K562 (cell line): ENCODE results near the gene FANCC. TPM values are rescaled to one million over a fixed set of nuclear protein-coding genes. Genes with fewer than 3 reads are reported as not detected.

Experiments
- ATAC-seq: fragments of 200-7000 bp; cut with Tn5 transposase; 3 replicates; pipeline ENCODE4 v1.9.1; 2020; ENCODE audit warnings: moderate library complexity
- BruUV-seq: library from RNA; stranded (reverse); fragments of 400-500 nt; replicated peaks from 2 replicates; lab custom pipeline; 2021; lab: Mats Ljungman, UMichigan
- CTCF ChIA-PET: fragments of 300-600 bp; formaldehyde crosslinking; extraction: SDS; loops from one replicate; lab custom pipeline; 2021; ENCODE audit warnings: low intra/inter-chr PET ratio; lab: Yijun Ruan, JAX
- POLR2A ChIA-PET: fragments of 300-600, 350-650 bp; sonication (Branson Sonifier 250); formaldehyde crosslinking; extraction: SDS; loops from one replicate; lab custom pipeline; 2021; ENCODE audit warnings: antibody characterized with exemption, inconsistent platforms; lab: Yijun Ruan, JAX
- DNase-seq, 4 experiments: peaks; one replicate each; pipeline versions ENCODE4 v3.0.0 to v3.0.0-alpha.2; 2011 to 2018; ENCODE audit warnings: low spot score in 3 of 4, mixed read lengths in 3 of 4; ENCODE audit errors: extremely low read depth in 1 of 4
- FAIRE-seq: peaks from 2 replicates; lab custom pipeline; 2011; peaks lifted over from hg19 to GRCh38; lab: Jason Lieb, UNC
- H2AFZ ChIP-seq: 2 replicates; pipeline ENCODE4 v1.6.0; 2011; ENCODE audit warnings: low read depth, low read length, control low read depth, inconsistent platforms
- H3K27ac ChIP-seq: fragments of 200-600 bp; 3 replicates; pipeline ENCODE4 v1.8.0; 2011; ENCODE audit warnings: low read depth, mild to moderate bottlenecking, control low read depth, inconsistent platforms, low read length, moderate library complexity, mixed read lengths; ENCODE audit errors: extremely low read depth
- H3K27me3 ChIP-seq, 2 experiments: fragments of 300-600 bp in 1 of 2; 2 replicates in 1 of 2; 3 replicates in 1 of 2; pipeline versions ENCODE4 v1.6.0 to v1.8.0; 2011; ENCODE audit warnings: inconsistent platforms in 2 of 2, low read length in 2 of 2, mild to moderate bottlenecking in 1 of 2, mixed read lengths in 1 of 2, moderate library complexity in 1 of 2; ENCODE audit not compliant: control insufficient read depth in 2 of 2, insufficient read depth in 2 of 2
- H3K36me3 ChIP-seq: fragments of 300-600 bp; 3 replicates; pipeline ENCODE4 v1.8.0; 2011; ENCODE audit warnings: mild to moderate bottlenecking, low read length, inconsistent platforms; ENCODE audit not compliant: control insufficient read depth, insufficient read depth
- H3K4me1 ChIP-seq, 2 experiments: fragments of 200-600 bp in 1 of 2; replicated peaks in 1 of 2; 2 replicates in 1 of 2; 3 replicates in 1 of 2; pipeline versions ENCODE4 v1.5.1 to v1.8.0; 2011; ENCODE audit warnings: inconsistent platforms in 2 of 2, low read length in 2 of 2, mild to moderate bottlenecking in 1 of 2, mixed read lengths in 1 of 2, moderate library complexity in 1 of 2; ENCODE audit not compliant: control insufficient read depth in 2 of 2, insufficient read depth in 2 of 2
- H3K4me2 ChIP-seq: 2 replicates; pipeline ENCODE4 v1.6.1; 2011; ENCODE audit warnings: low read length, control low read depth, inconsistent platforms, mixed read lengths; ENCODE audit not compliant: insufficient read depth
- H3K4me3 ChIP-seq: fragments of 200-600 bp; sonication (generic), shearing (Covaris generic); 2 replicates; pipeline ENCODE4 v1.5.1; 2016; ENCODE audit warnings: control low read depth, inconsistent platforms
- H3K79me2 ChIP-seq: fragments of 200-600 bp; 3 replicates; pipeline ENCODE4 v1.8.0; 2011; ENCODE audit warnings: low read length, inconsistent platforms; ENCODE audit not compliant: control insufficient read depth, insufficient read depth
- H3K9ac ChIP-seq, 2 experiments: 2 replicates each; pipeline versions ENCODE4 v1.6.0 to v1.6.1; 2011; ENCODE audit warnings: low read depth in 2 of 2, low read length in 2 of 2, control low read depth in 1 of 2, inconsistent platforms in 1 of 2, mild to moderate bottlenecking in 1 of 2, mixed read lengths in 1 of 2; ENCODE audit not compliant: insufficient read depth in 1 of 2
- H3K9me1 ChIP-seq: one replicate; pipeline ENCODE4 v1.6.0; 2011; ENCODE audit warnings: inconsistent platforms, mild to moderate bottlenecking, low read length, moderate library complexity; ENCODE audit not compliant: control insufficient read depth, insufficient read depth
- H3K9me3 ChIP-seq: replicated peaks from 2 replicates; pipeline ENCODE4 v1.5.1; 2011; ENCODE audit warnings: low read depth, low read length, inconsistent platforms; ENCODE audit not compliant: control insufficient read depth, insufficient read depth
- H4K20me1 ChIP-seq: replicated peaks from 2 replicates; pipeline ENCODE4 v1.6.1; 2011; ENCODE audit warnings: low read length, inconsistent platforms, mixed read lengths; ENCODE audit not compliant: control insufficient read depth, insufficient read depth
- BRF2 ChIP-seq: IDR thresholded peaks from 3 replicates; pipeline ENCODE4 v1.6.1; 2011; ENCODE audit warnings: borderline replicate concordance, mild to moderate bottlenecking; ENCODE audit not compliant: insufficient read length, insufficient read depth
- EHMT2 ChIP-seq: fragments of 450-650 bp; IDR thresholded peaks from 2 replicates; pipeline ENCODE4 v1.6.1; 2018; ENCODE audit warnings: antibody characterized with exemption
- NCOA4 ChIP-seq: fragments of 450-650 bp; IDR thresholded peaks from 2 replicates; pipeline ENCODE4 v1.6.1; 2018; ENCODE audit warnings: mild to moderate bottlenecking; ENCODE audit not compliant: partially characterized antibody
- NR1H2 ChIP-seq: sonication (generic); formaldehyde crosslinking; IDR thresholded peaks from 2 replicates; pipeline ENCODE4 v1.4.0; 2020; ENCODE audit warnings: mild to moderate bottlenecking, missing genetic modification reagents
- TSC22D4 ChIP-seq: fragments of 450-650 bp; IDR thresholded peaks from 2 replicates; pipeline ENCODE4 v1.6.1; 2016; ENCODE audit warnings: missing genetic modification characterization, missing biosample characterization, control low read depth
- ZNF121 ChIP-seq: sonication (generic); formaldehyde crosslinking; conservative IDR thresholded peaks from 2 replicates; pipeline ENCODE4 v1.8.0; 2022; ENCODE audit warnings: missing genetic modification reagents
- ZNF408 ChIP-seq: fragments of 250-450 bp; sonication (Bioruptor Pico); IDR thresholded peaks from 2 replicates; pipeline ENCODE4 v1.4.0; 2020; ENCODE audit warnings: low read depth, mild to moderate bottlenecking, moderate library complexity
- ZNF444 ChIP-seq: fragments of 250-450 bp; sonication (Bioruptor Pico); IDR thresholded peaks from 2 replicates; pipeline ENCODE4 v1.4.0; 2020; ENCODE audit warnings: mild to moderate bottlenecking, moderate library complexity
- WGBS: fragments of 100-300 bp; shearing (Covaris generic); methylation state at CpG from one replicate; pipeline ENCODE4 v1.1.6; 2016; ENCODE audit warnings: low coverage, mixed read lengths; ENCODE audit not compliant: insufficient coverage; ENCODE audit errors: missing lambda C conversion rate; 5-methylcytosine and 5-hydroxymethylcytosine counted together
- in situ Hi-C: fragments of 300-500 bp; cut with MboI; formaldehyde crosslinking; loops from 4 replicates; pipeline ENCODE4 v1.15.0; 2018; ENCODE audit warnings: inconsistent platforms, mixed read lengths
- intact Hi-C: fragments of 100-400 bp; cut with micrococcal nuclease; formaldehyde crosslinking; loops from 2 replicates; pipeline ENCODE4 v1.14.2; 2022
- polyA plus RNA-seq, 8 experiments: library from polyadenylated mRNA; depleted of rRNA in 4 of 8; stranded (reverse) in 5 of 8; unstranded in 3 of 8; fragments of >200 nt; fragmentation: Nextera tagmentation in 2 of 8; fragmentation: Illumina TruSeq in 1 of 8; extraction: Ambion mirVana in 2 of 8; extraction: Trizol in 1 of 8; gene quantifications; 2 replicates each; pipeline versions ENCODE4 v1.2.1 to v1.2.3, GENCODE V29; 2011 to 2014; ENCODE audit warnings: inconsistent platforms in 1 of 8, missing spikeins in 1 of 8
- total RNA-seq, 7 experiments: library from RNA; depleted of rRNA in 6 of 7; stranded (reverse); fragments of >200 nt in 6 of 7; fragmentation: Illumina TruSeq in 2 of 7; extraction: Trizol in 2 of 7; gene quantifications; 2 replicates each; pipeline versions ENCODE4 v1.2.1 to v1.2.3, GENCODE V29; 2011 to 2021; ENCODE audit warnings: low replicate concordance in 1 of 7

Gene FANCC
- total and polyA plus RNA-seq, 9 of the 15 experiments (the other 6 are each of a cell fraction or from before 2014, with no cell fraction given) = 4.6 to 18.4 (median 14.2) TPM

- Histone ChIP-seq H3K27me3 (no peaks in the 10 kb centered on the region), H3K9ac (no peak overlapping the region), H3K4me2 (no peak overlapping the region), H3K79me2 (no peaks in the 10 kb centered on the region), H3K4me1 (no peaks in the 10 kb centered on the region), H4K20me1 (no peaks in the 10 kb centered on the region)
- ChIA-PET POLR2A (no interaction called here), CTCF (no interaction called here)
- intact Hi-C loops = no loop called here
- ATAC-seq = no peak
- no peak for TF ChIP-seq NR1H2 (CRISPR knock-in tag)
- no peak for TF ChIP-seq ZNF121
- TF ChIP-seq, all 486 proteins: peak for 0
- in situ Hi-C loops = no loop called here
- no peak overlapping the region for H3K27ac ChIP-seq
- H3K9me1 ChIP-seq = no peaks in the 10 kb centered on the region
- DNase-seq = no peak
- no peak for FAIRE-seq
- H3K36me3 ChIP-seq = peaks cover 15% of the 10 kb centered on the region; the same call in 1 of the 3 replicates
- H3K9me3 ChIP-seq = no peaks in the 10 kb centered on the region
- BruUV-seq = no TSS peak
- H3K4me3 ChIP-seq = no peak overlapping the region
- no peak overlapping the region for H2AFZ ChIP-seq
These were observed 74.9 kb downstream of the FANCC start for GRCh38 chr9:95242613-95243012.

GRCh38 chr9:95239071-95239470, 78.4 kb downstream of the FANCC start:
- Histone ChIP-seq H3K36me3 (no peaks in the 10 kb centered on the region), H3K27me3 (no peaks in the 10 kb centered on the region), H3K4me2 (no peak overlapping the region), H3K9ac (no peak overlapping the region), H3K27ac (no peak overlapping the region), H3K79me2 (no peaks in the 10 kb centered on the region), H3K4me3 (no peak overlapping the region), H3K9me3 (no peaks in the 10 kb centered on the region), H4K20me1 (no peaks in the 10 kb centered on the region), H3K4me1 (no peaks in the 10 kb centered on the region), H3K9me1 (no peaks in the 10 kb centered on the region), H2AFZ (no peak overlapping the region)
- ChIA-PET POLR2A (interaction anchor here (1.0 to 1.1 kb wide), 2 partner anchors 9 to 12 kb away, joined by 3 read pairs; no protein-coding TSS in a partner anchor), CTCF (no interaction called here)
- DNase-seq = no peak
- intact Hi-C loops (no loop called here), in situ Hi-C loops (no loop called here)
- TF ChIP-seq ZNF444 (CRISPR knock-in tag) (no peak), ZNF408 (no peak), NCOA4 (no peak), EHMT2 (no peak), TSC22D4 (tag) (no peak), BRF2 (no peak)
- no peak for ATAC-seq
- BruUV-seq = no TSS peak
- WGBS = 89% methylated on average over 5 of the region's 5 CpGs
- no peak for FAIRE-seq
